Measurements from ENCODE around the gene SLC2A9. TPM values are rescaled to one million over a fixed set of nuclear protein-coding genes. Genes with fewer than 3 reads are reported as not detected.

SLC2A9 gene
- total RNA-seq, 6 experiments from 2014 or later = 16.1 to 25.0 (median 19.8) TPM

GRCh38 chr4:9820343-9820742 is 201.0 kb downstream of the SLC2A9 start:
- Histone ChIP-seq H3K27me3 (no peaks in the 10 kb centered on the region), H3K4me1 (no peaks in the 10 kb centered on the region), H3K4me3 (no peak overlapping the region), H3K9me3 (no peaks in the 10 kb centered on the region), H3K27ac (no peak overlapping the region), H3K36me3 (no peaks in the 10 kb centered on the region)
- TF ChIP-seq CTCF (IDR thresholded peaks at IDR 0.05) = no peak
- TF ChIP-seq POLR2A (IDR thresholded peaks at IDR 0.05) = no peak
- DNase-seq (no peak), ATAC-seq (no peak)
- intact Hi-C loops (cut with DNase I) = no loop called here
- WGBS (ENCODE audit: insufficient coverage, low coverage, low lambda C conversion rate, missing lambda C conversion rate) = 75% methylated on average over 5 of the region's 5 CpGs

GRCh38 chr4:9816285-9816684 is 205.0 kb downstream of the SLC2A9 start:
- no peak for TF ChIP-seq POLR2A (IDR thresholded peaks at IDR 0.05)
- no peak for TF ChIP-seq CTCF (IDR thresholded peaks at IDR 0.05)
- intact Hi-C loops (cut with DNase I) = no loop called here
- 88% methylated on average over 3 of the region's 3 CpGs for WGBS (ENCODE audit: insufficient coverage, low coverage, low lambda C conversion rate, missing lambda C conversion rate)

GRCh38 chr4:9812501-9813340 is 208.6 kb downstream of the SLC2A9 start:
- H3K4me1 ChIP-seq = no peaks in the 10 kb centered on the region
- no peaks in the 10 kb centered on the region for H3K27me3 ChIP-seq
- no peaks in the 10 kb centered on the region for H3K36me3 ChIP-seq
- H3K27ac ChIP-seq = no peak overlapping the region
- H3K9me3 ChIP-seq = no peaks in the 10 kb centered on the region
- DNase-seq (no peak), ATAC-seq (no peak)
- TF ChIP-seq CTCF (IDR thresholded peaks at IDR 0.05) = no peak
- TF ChIP-seq POLR2A (IDR thresholded peaks at IDR 0.05) = no peak
- no peak overlapping the region for H3K4me3 ChIP-seq
- intact Hi-C loops (cut with DNase I) = no loop called here
- WGBS (ENCODE audit: insufficient coverage, low coverage, low lambda C conversion rate, missing lambda C conversion rate) = 54% methylated on average over 4 of the region's 4 CpGs

More at GRCh38 chr4:9816285-9816684, 205.0 kb downstream of the SLC2A9 start:
- Histone ChIP-seq H3K27me3 (no peaks in the 10 kb centered on the region), H3K9me3 (no peaks in the 10 kb centered on the region), H3K36me3 (no peaks in the 10 kb centered on the region), H3K4me1 (no peaks in the 10 kb centered on the region), H3K27ac (no peak overlapping the region), H3K4me3 (no peak overlapping the region)
- no peak for ATAC-seq
- DNase-seq = no peak

GRCh38 chr4:9811806-9812205 is 209.5 kb downstream of the SLC2A9 start:
- DNase-seq (no peak), ATAC-seq (no peak)
- Histone ChIP-seq H3K27ac (no peak overlapping the region), H3K4me1 (no peaks in the 10 kb centered on the region), H3K36me3 (no peaks in the 10 kb centered on the region), H3K9me3 (no peaks in the 10 kb centered on the region), H3K4me3 (no peak overlapping the region), H3K27me3 (no peaks in the 10 kb centered on the region)
- TF ChIP-seq CTCF (IDR thresholded peaks at IDR 0.05) (no peak), POLR2A (IDR thresholded peaks at IDR 0.05) (no peak)
- intact Hi-C loops (cut with DNase I) = no loop called here
- 68% methylated on average over 3 of the region's 3 CpGs for WGBS (ENCODE audit: insufficient coverage, low coverage, low lambda C conversion rate, missing lambda C conversion rate)
